Gastroesophageal sphincter (tissue), 4 donors: ENCODE results near the gene FHDC1. TPM values are rescaled to one million over a fixed set of nuclear protein-coding genes. Genes with fewer than 3 reads are reported as not detected.

ENCODE experiments used
- ATAC-seq: fragments of 150-250 bp; one replicate; pipeline ENCODE4 v1.9.1; 2016; ENCODE audit warnings: mild to moderate bottlenecking, moderate library complexity
- H3K27ac ChIP-seq, 4 donors: fragments of 200-600 bp; sonication (generic) in 3 of 4; 1 replicate in 3 of 4; 2 replicates in 1 of 4; pipeline ENCODE4 v1.5.1; 2016 to 2019
- H3K27me3 ChIP-seq: fragments of 200-600 bp; sonication (generic); one replicate; pipeline ENCODE4 v1.5.1; 2019
- H3K36me3 ChIP-seq, 2 donors: fragments of 200-600 bp; sonication (generic); one replicate each; pipeline ENCODE4 v1.5.1; 2019; ENCODE audit warnings: control low read depth in 1 of 2
- H3K4me1 ChIP-seq, 3 donors: fragments of 200-600 bp; sonication (generic); 1 replicate in 2 of 3; 2 replicates in 1 of 3; pipeline ENCODE4 v1.5.1; 2016 to 2019; ENCODE audit warnings: control low read depth in 2 of 3
- H3K4me3 ChIP-seq, 2 donors: fragments of 200-600 bp; sonication (generic); one replicate each; pipeline ENCODE4 v1.5.1; 2019; ENCODE audit warnings: mild to moderate bottlenecking in 1 of 2, moderate library complexity in 1 of 2
- H3K9me3 ChIP-seq, 3 donors: fragments of 200-600 bp; sonication (generic); one replicate each; pipeline ENCODE4 v1.5.1; 2017 to 2019; ENCODE audit warnings: control low read depth in 2 of 3
- CTCF ChIP-seq, 4 experiments: fragments of 200-600 bp in 2 of 4; fragments of 450-650 bp in 2 of 4; sonication (generic) in 1 of 4; IDR thresholded peaks; one replicate each; pipeline ENCODE4 v1.5.1; 2017 to 2019; ENCODE audit warnings: antibody characterized with exemption in 4 of 4, mild to moderate bottlenecking in 2 of 4, moderate library complexity in 2 of 4
- EP300 ChIP-seq: sonication (generic); formaldehyde crosslinking; IDR thresholded peaks from one replicate; pipeline ENCODE4 v1.6.1; 2017; ENCODE audit warnings: antibody characterized with exemption, mild to moderate bottlenecking
- POLR2A ChIP-seq, 2 donors: fragments of 450-650 bp; IDR thresholded peaks; one replicate each; pipeline ENCODE4 v1.6.1; 2017; ENCODE audit warnings: antibody characterized with exemption in 2 of 2, mild to moderate bottlenecking in 2 of 2, moderate library complexity in 1 of 2
- POLR2AphosphoS5 ChIP-seq: sonication (generic); formaldehyde crosslinking; IDR thresholded peaks from one replicate; pipeline ENCODE4 v1.6.1; 2017; ENCODE audit warnings: antibody characterized with exemption
- WGBS, 2 donors: methylation state at CpG; one replicate each; pipeline ENCODE4 v1.1.5; 2018; ENCODE audit warnings: low coverage in 1 of 2; 5-methylcytosine and 5-hydroxymethylcytosine counted together
- total RNA-seq, 4 donors: library from RNA; depleted of rRNA; stranded (reverse); fragments of >200 nt; gene quantifications; one replicate each; pipeline ENCODE4 v1.1.0, GENCODE V29; 2016

FHDC1 gene
- total RNA-seq, 4 donors from 2014 or later: 0.62 to 1.8 (median 1.3) TPM

- Histone ChIP-seq H3K36me3 (peaks cover 0 to 50% of the 10 kb centered on the region in 2 donors), H3K9me3 (no peaks in the 10 kb centered on the region), H3K4me1 (no peaks in the 10 kb centered on the region), H3K27me3 (no peaks in the 10 kb centered on the region), H3K4me3 (no peak overlapping the region), H3K27ac (no peak overlapping the region)
- TF ChIP-seq CTCF (IDR thresholded peaks at IDR 0.05) (no peak), POLR2A (IDR thresholded peaks at IDR 0.05) (no peak), EP300 (no peak), POLR2AphosphoS5 (no peak)
- 73 to 88% methylated on average over 3 of the region's 3 CpGs for WGBS, 2 donors
- ATAC-seq: no peak
These were observed 25.6 kb upstream of the FHDC1 start for GRCh38 chr4:152910521-152910920.

- ATAC-seq: no peak
These were observed 18.4 kb upstream of the FHDC1 start for GRCh38 chr4:152917543-152918395.

GRCh38 chr4:152919826-152920225, 16.3 kb upstream of the FHDC1 start:
- no peak overlapping the region for H3K4me3 ChIP-seq
- H3K36me3 ChIP-seq: peaks cover 0 to 11% of the 10 kb centered on the region in 2 donors
- 100% methylated on average over 2 of the region's 2 CpGs; no CpG with 5 or more reads in 1 of the 2 donors for WGBS, 2 donors
- H3K27me3 ChIP-seq: no peaks in the 10 kb centered on the region
- TF ChIP-seq POLR2A (IDR thresholded peaks at IDR 0.05) (no peak), CTCF (IDR thresholded peaks at IDR 0.05) (no peak), EP300 (no peak), POLR2AphosphoS5 (no peak)
- no peak for ATAC-seq
- H3K27ac ChIP-seq: no peak overlapping the region
- no peaks in the 10 kb centered on the region for H3K9me3 ChIP-seq
- no peaks in the 10 kb centered on the region for H3K4me1 ChIP-seq

More at GRCh38 chr4:152917543-152918395, 18.4 kb upstream of the FHDC1 start:
- H3K36me3 ChIP-seq: peaks cover 0 to 15% of the 10 kb centered on the region in 2 donors
- no peak overlapping the region for H3K4me3 ChIP-seq
- no peaks in the 10 kb centered on the region for H3K4me1 ChIP-seq
- TF ChIP-seq POLR2A (IDR thresholded peaks at IDR 0.05) (no peak), CTCF (IDR thresholded peaks at IDR 0.05) (no peak), POLR2AphosphoS5 (no peak)
- H3K9me3 ChIP-seq: no peaks in the 10 kb centered on the region
- no peak overlapping the region for H3K27ac ChIP-seq
- WGBS, 2 donors: 83 to 93% methylated on average over 3 of the region's 3 CpGs
- H3K27me3 ChIP-seq: no peaks in the 10 kb centered on the region

GRCh38 chr4:152920768-152921167, 15.4 kb upstream of the FHDC1 start:
- TF ChIP-seq CTCF (IDR thresholded peaks at IDR 0.05) (no peak), POLR2A (IDR thresholded peaks at IDR 0.05) (no peak), EP300 (no peak), POLR2AphosphoS5 (no peak)
- WGBS, 2 donors: 26 to 61% methylated on average over 1 of the region's 1 CpG
- Histone ChIP-seq H3K27me3 (no peaks in the 10 kb centered on the region), H3K9me3 (no peaks in the 10 kb centered on the region), H3K4me1 (no peaks in the 10 kb centered on the region), H3K4me3 (no peak overlapping the region), H3K27ac (no peak overlapping the region), H3K36me3 (peaks cover 0 to 11% of the 10 kb centered on the region in 2 donors)
- no peak for ATAC-seq

GRCh38 chr4:152921284-152921683, 14.8 kb upstream of the FHDC1 start:
- Histone ChIP-seq H3K4me1 (no peaks in the 10 kb centered on the region), H3K4me3 (no peak overlapping the region), H3K27me3 (no peaks in the 10 kb centered on the region), H3K9me3 (no peaks in the 10 kb centered on the region), H3K36me3 (peaks cover 0 to 11% of the 10 kb centered on the region in 2 donors), H3K27ac (no peak overlapping the region)
- TF ChIP-seq CTCF (IDR thresholded peaks at IDR 0.05) (no peak), POLR2A (IDR thresholded peaks at IDR 0.05) (no peak), EP300 (no peak), POLR2AphosphoS5 (no peak)
- no peak for ATAC-seq
